ENCODE results near the gene PCLAF.

GRCh38 chr15:64425221-64425620 lies 44.0 kb upstream of the PCLAF start:
- TF ChIP-seq BHLHE40 (IDR thresholded peaks at IDR 0.05; ENCODE audit: low read depth, low read length) (no peak), POLR2A (IDR thresholded peaks at IDR 0.05; ENCODE audit: low read depth, low read length) (no peak)
